Measurements from ENCODE around the gene ECHS1.

GRCh38 chr10:133329491-133330202 lies 43.5 kb downstream of the ECHS1 start:
- TF ChIP-seq, protein P1, sequence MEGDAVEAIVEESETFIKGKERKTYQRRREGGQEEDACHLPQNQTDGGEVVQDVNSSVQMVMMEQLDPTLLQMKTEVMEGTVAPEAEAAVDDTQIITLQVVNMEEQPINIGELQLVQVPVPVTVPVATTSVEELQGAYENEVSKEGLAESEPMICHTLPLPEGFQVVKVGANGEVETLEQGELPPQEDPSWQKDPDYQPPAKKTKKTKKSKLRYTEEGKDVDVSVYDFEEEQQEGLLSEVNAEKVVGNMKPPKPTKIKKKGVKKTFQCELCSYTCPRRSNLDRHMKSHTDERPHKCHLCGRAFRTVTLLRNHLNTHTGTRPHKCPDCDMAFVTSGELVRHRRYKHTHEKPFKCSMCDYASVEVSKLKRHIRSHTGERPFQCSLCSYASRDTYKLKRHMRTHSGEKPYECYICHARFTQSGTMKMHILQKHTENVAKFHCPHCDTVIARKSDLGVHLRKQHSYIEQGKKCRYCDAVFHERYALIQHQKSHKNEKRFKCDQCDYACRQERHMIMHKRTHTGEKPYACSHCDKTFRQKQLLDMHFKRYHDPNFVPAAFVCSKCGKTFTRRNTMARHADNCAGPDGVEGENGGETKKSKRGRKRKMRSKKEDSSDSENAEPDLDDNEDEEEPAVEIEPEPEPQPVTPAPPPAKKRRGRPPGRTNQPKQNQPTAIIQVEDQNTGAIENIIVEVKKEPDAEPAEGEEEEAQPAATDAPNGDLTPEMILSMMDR (conservative IDR thresholded peaks at IDR 0.05 in 1 of 2, IDR thresholded peaks at IDR 0.05 in 1 of 2; ENCODE audit: extremely low read depth in 1 of 2, insufficient read depth in 1 of 2, low read depth in 1 of 2, low read length in 2 of 2) = peak; percentile 80 to 96
- TF ChIP-seq EZH2 (IDR thresholded peaks at IDR 0.05; ENCODE audit: borderline replicate concordance, low read length) = no peak
